Lower lobe of right lung (tissue), 2 donors: ENCODE results near the gene CALU. TPM values are rescaled to one million over a fixed set of nuclear protein-coding genes. Genes with fewer than 3 reads are reported as not detected.

ENCODE experiments used
- ATAC-seq, 2 donors: fragments of 200-7000 bp; cut with Tn5 transposase; one replicate each; pipeline ENCODE4 v1.9.1; 2020 to 2022; ENCODE audit warnings: mild to moderate bottlenecking in 2 of 2, moderate library complexity in 2 of 2
- DNase-seq: peaks from one replicate; pipeline ENCODE4 v3.0.0-alpha.2; 2020
- H3K27ac ChIP-seq: fragments of 200-600 bp; one replicate; pipeline ENCODE4 v1.8.0; 2022
- H3K27me3 ChIP-seq: fragments of 200-600 bp; one replicate; pipeline ENCODE4 v1.8.0; 2022; ENCODE audit warnings: low read depth
- H3K36me3 ChIP-seq: fragments of 200-600 bp; one replicate; pipeline ENCODE4 v1.8.0; 2022; ENCODE audit warnings: mild to moderate bottlenecking
- H3K4me1 ChIP-seq: fragments of 200-600 bp; one replicate; pipeline ENCODE4 v1.8.0; 2022
- H3K4me3 ChIP-seq: fragments of 200-600 bp; one replicate; pipeline ENCODE4 v1.8.0; 2022; ENCODE audit warnings: mild to moderate bottlenecking
- H3K9me3 ChIP-seq: fragments of 200-600 bp; one replicate; pipeline ENCODE4 v1.8.0; 2022
- CTCF ChIP-seq: fragments of 200-600 bp; IDR thresholded peaks from one replicate; pipeline ENCODE4 v1.8.0; 2022; ENCODE audit warnings: antibody characterized with exemption, mild to moderate bottlenecking
- intact Hi-C: fragments of 100-400 bp; cut with DNase I; formaldehyde crosslinking; loops from one replicate; pipeline ENCODE4 v1.11.0; 2022
- total RNA-seq: library from RNA; stranded (reverse); fragmentation: NEBNext Ultra II Directional; extraction: Animal tissue kit (Norgen Biotek cat#: 25700); gene quantifications from one replicate; pipeline ENCODE4 v1.2.1, GENCODE V29; 2021
- donor health status: DM: no; HTN: yes; CAD: no; lungs with severe emphysema.

The CALU gene
- total RNA-seq, 1 donor from 2014 or later, result 84.6 TPM

DNA sequence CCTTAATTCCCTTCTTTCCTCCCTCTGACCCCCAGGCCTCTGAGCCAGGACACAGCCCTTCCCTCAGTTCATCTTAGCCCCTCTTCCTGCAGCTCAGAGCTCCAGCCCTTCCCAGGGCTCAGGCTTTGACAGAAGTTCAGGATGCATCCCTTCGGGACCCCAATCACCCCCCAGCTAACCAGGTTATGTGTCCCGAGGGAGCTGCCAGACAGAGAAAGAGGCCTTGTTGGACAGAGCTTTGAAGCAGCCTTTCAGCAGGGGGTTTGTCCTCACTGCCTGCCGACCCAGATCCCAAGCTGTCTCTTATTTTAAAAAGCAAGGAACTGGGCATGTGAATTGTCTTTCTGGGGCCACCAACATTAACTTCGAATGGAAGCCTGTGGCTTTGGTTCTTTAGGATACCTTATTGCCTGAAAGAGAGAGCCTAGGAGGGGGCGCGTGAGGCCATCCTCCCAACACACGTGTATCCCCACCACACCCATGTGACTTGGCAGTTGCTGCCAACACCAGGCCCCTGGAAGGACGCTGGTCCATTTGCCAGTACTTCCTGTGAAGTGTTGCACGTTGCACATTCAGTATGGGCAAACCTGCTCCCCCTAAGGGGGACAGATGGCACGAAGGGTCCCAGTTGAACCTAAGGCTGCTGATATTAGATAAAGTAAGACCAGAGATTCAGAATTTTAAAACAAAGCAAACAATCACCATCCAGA is 53.5 kb downstream of the CALU start:
- ATAC-seq (no peak), DNase-seq (no peak)
- no peak overlapping the region for H3K27ac ChIP-seq
- H3K27me3 ChIP-seq, result peaks cover 6% of the 10 kb centered on the region
- intact Hi-C loops, result no loop called here
- no peak overlapping the region for H3K4me3 ChIP-seq
- H3K4me1 ChIP-seq, result peaks cover 14% of the 10 kb centered on the region
- no peaks in the 10 kb centered on the region for H3K9me3 ChIP-seq
- no peak for TF ChIP-seq CTCF
- H3K36me3 ChIP-seq, result no peaks in the 10 kb centered on the region

DNA sequence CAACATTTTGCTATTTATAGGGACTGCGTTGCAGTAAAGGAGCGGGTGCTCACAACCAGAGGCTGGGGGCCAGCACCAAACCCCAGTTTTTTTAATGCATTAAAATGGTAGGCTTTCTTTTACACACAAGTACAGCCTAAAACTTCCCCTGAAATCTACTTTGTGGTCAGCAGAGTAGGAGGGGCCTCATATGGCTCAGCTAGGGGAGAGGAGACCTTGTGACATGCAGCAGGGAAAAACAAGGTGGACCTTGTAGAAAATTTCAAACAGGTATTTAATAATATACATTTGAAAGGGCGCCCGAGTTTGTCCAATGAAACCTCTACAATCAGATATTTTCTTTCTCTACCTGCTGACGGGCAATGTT is 54.0 kb downstream of the CALU start:
- no peak overlapping the region for H3K27ac ChIP-seq
- intact Hi-C loops, result no loop called here
- H3K4me1 ChIP-seq, result peaks cover 14% of the 10 kb centered on the region
- H3K36me3 ChIP-seq, result no peaks in the 10 kb centered on the region
- no peak for TF ChIP-seq CTCF
- no peak overlapping the region for H3K4me3 ChIP-seq
- ATAC-seq, result no peak
- DNase-seq, result no peak
- no peaks in the 10 kb centered on the region for H3K9me3 ChIP-seq
- H3K27me3 ChIP-seq, result peaks cover 6% of the 10 kb centered on the region

- no peak for DNase-seq
- Histone ChIP-seq H3K36me3 (no peaks in the 10 kb centered on the region), H3K27me3 (peaks cover 6% of the 10 kb centered on the region), H3K27ac (no peak overlapping the region), H3K4me3 (no peak overlapping the region), H3K4me1 (peaks cover 14% of the 10 kb centered on the region), H3K9me3 (no peaks in the 10 kb centered on the region)
- intact Hi-C loops, result no loop called here
- ATAC-seq, result no peak
- TF ChIP-seq CTCF, result no peak
These were observed 54.9 kb downstream of the CALU start for GRCh38 chr7:128794020-128794419.

DNA sequence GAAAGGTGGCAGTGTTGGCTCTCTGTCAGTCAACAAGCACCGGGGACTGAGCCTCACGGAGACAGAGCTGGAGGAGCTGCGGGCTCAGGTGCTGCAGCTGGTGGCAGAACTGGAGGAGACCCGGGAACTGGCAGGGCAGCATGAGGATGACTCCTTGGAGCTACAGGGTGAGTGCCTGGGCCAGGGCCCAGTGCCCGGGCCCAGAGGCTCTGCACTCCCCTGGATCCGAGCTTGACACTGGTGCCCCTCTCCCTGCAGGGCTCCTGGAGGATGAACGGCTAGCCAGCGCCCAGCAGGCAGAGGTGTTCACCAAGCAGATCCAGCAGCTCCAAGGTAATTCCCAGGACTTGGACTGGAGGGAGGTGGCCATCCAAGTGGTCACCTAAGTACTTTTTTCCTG is 55.3 kb downstream of the CALU start:
- peaks cover 6% of the 10 kb centered on the region for H3K27me3 ChIP-seq
- no peak overlapping the region for H3K27ac ChIP-seq
- peaks cover 14% of the 10 kb centered on the region for H3K4me1 ChIP-seq
- no peak overlapping the region for H3K4me3 ChIP-seq
- TF ChIP-seq CTCF, result no peak
- no peaks in the 10 kb centered on the region for H3K36me3 ChIP-seq
- no peaks in the 10 kb centered on the region for H3K9me3 ChIP-seq
- DNase-seq, result no peak
- intact Hi-C loops, result no loop called here
- ATAC-seq, result no peak

DNA sequence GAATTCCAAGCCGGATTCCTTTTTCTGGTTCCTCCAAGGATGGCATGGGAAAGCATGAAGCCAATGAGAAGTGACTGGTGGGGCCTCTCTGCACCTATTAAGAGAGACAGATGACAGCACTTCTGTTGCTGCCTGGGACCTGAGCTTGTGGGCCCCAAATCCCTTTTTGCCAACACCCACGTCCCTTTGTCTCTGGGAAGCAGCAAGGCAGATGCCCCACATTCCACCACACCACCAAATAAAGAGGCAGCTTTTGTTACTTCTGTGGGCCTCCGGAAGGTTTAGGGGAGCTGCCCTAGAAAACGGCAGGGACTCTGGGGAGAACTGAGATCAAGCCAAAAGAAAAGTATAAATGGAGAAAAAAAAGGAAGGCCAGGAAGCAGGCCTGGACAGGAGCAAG is 56.0 kb downstream of the CALU start:
- H3K4me3 ChIP-seq, result no peak overlapping the region
- H3K36me3 ChIP-seq, result no peaks in the 10 kb centered on the region
- H3K9me3 ChIP-seq, result no peaks in the 10 kb centered on the region
- TF ChIP-seq CTCF, result no peak
- peaks cover 6% of the 10 kb centered on the region for H3K27me3 ChIP-seq
- no peak overlapping the region for H3K27ac ChIP-seq
- intact Hi-C loops, result no loop called here
- H3K4me1 ChIP-seq, result peaks cover 14% of the 10 kb centered on the region
- DNase-seq (no peak), ATAC-seq (no peak)
